GM06990 (cell line): Measurements from ENCODE around the gene GPC6.

Experiments
- DNase-seq: peaks from one replicate; pipeline ENCODE4 v3.0.0-alpha.2; 2011; ENCODE audit not compliant: insufficient read length; ENCODE audit errors: extremely low read depth
- H3K27me3 ChIP-seq: replicated peaks from 2 replicates; pipeline ENCODE4 v1.6.0; 2011; ENCODE audit warnings: low read length; ENCODE audit not compliant: control insufficient read depth, insufficient read depth
- H3K36me3 ChIP-seq: 2 replicates; pipeline ENCODE4 v1.5.1; 2011; ENCODE audit warnings: low read length; ENCODE audit not compliant: control insufficient read depth, insufficient read depth
- H3K4me3 ChIP-seq: replicated peaks from 2 replicates; pipeline ENCODE4 v1.5.1; 2011; ENCODE audit warnings: low read depth, mild to moderate bottlenecking, control low read depth, low read length
- TF ChIP-seq, protein P1 (sequence below): IDR thresholded peaks from 2 replicates; pipeline ENCODE4 v1.5.1; 2011; ENCODE audit warnings: low read length, control low read depth, mild to moderate bottlenecking, inconsistent platforms; ENCODE audit not compliant: insufficient read depth, poor library complexity, severe bottlenecking

Gene GPC6

GRCh38 chr13:94317063-94317491 is 1090.5 kb downstream of the GPC6 start:
- Histone ChIP-seq H3K27me3 (no peaks in the 10 kb centered on the region), H3K36me3 (no peaks in the 10 kb centered on the region), H3K4me3 (no peak overlapping the region)
- DNase-seq: no peak
- TF ChIP-seq, protein P1, sequence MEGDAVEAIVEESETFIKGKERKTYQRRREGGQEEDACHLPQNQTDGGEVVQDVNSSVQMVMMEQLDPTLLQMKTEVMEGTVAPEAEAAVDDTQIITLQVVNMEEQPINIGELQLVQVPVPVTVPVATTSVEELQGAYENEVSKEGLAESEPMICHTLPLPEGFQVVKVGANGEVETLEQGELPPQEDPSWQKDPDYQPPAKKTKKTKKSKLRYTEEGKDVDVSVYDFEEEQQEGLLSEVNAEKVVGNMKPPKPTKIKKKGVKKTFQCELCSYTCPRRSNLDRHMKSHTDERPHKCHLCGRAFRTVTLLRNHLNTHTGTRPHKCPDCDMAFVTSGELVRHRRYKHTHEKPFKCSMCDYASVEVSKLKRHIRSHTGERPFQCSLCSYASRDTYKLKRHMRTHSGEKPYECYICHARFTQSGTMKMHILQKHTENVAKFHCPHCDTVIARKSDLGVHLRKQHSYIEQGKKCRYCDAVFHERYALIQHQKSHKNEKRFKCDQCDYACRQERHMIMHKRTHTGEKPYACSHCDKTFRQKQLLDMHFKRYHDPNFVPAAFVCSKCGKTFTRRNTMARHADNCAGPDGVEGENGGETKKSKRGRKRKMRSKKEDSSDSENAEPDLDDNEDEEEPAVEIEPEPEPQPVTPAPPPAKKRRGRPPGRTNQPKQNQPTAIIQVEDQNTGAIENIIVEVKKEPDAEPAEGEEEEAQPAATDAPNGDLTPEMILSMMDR: no peak

- no peak for DNase-seq
- no peaks in the 10 kb centered on the region for H3K27me3 ChIP-seq
- no peak overlapping the region for H3K4me3 ChIP-seq
- no peaks in the 10 kb centered on the region for H3K36me3 ChIP-seq
- TF ChIP-seq, protein P1: no peak
Observed at GRCh38 chr13:94318418-94318817, 1091.8 kb downstream of the GPC6 start.

DNA sequence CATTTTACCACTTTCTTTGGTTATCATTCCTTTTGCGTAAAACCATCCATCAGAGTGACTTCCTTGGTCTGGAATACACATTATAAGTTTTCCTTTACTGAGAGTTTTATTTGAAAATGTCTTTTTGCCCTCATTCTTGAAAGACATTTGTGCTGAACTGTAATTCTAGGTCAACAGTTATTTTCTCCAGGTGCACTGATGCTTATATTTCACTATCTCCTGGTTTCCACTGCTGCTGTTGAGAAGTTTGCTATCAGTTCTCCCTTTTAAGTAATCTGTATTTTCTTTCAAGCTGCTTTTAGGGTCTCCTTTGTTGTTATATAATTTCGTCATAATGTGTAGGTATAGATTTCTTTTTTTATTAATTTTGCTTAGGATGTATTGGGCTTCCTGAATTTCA is 1092.9 kb downstream of the GPC6 start:
- TF ChIP-seq, protein P1: no peak
- no peaks in the 10 kb centered on the region for H3K36me3 ChIP-seq
- no peak for DNase-seq
- no peak overlapping the region for H3K4me3 ChIP-seq
- no peaks in the 10 kb centered on the region for H3K27me3 ChIP-seq

DNA sequence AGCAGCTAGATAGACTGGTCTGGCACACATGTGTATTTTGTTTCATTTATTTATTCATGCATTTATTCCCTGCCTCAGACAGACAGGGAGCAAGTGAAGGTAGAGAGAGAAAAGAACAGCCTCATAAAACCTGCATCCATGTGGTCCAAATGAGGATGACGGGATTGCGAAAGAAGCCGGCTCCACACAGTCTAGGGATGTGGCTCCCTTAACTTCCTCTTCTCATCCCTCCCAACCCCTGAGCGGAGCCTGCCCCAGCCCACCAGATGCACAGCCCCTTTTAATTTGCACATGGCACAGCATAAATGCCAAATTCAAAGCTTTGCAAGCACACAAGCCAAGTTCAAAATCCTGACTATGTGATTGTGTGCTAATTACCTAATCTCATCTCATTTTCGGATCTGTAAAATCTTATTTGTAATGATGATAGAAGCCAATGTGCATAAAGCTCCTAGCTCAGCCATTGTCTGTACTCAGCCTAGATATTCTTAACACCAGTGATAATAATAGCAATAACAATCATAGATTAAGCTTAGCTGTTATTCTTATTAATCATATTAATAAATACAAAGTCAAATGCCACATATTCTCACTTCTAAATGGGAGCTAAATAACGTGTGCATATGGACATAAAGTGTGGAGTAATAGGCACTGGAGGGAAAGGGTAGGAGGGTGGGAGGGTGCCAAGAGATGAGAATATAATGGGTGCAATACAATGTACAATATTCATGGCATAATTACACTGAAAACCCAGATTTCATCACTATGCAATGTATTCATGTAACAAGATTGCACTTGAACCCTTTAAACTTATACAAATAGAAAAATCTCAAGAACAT is 1096.5 kb downstream of the GPC6 start:
- TF ChIP-seq, protein P1: no peak
- H3K4me3 ChIP-seq: no peak overlapping the region
- DNase-seq: no peak
- no peaks in the 10 kb centered on the region for H3K27me3 ChIP-seq
- no peaks in the 10 kb centered on the region for H3K36me3 ChIP-seq

DNA sequence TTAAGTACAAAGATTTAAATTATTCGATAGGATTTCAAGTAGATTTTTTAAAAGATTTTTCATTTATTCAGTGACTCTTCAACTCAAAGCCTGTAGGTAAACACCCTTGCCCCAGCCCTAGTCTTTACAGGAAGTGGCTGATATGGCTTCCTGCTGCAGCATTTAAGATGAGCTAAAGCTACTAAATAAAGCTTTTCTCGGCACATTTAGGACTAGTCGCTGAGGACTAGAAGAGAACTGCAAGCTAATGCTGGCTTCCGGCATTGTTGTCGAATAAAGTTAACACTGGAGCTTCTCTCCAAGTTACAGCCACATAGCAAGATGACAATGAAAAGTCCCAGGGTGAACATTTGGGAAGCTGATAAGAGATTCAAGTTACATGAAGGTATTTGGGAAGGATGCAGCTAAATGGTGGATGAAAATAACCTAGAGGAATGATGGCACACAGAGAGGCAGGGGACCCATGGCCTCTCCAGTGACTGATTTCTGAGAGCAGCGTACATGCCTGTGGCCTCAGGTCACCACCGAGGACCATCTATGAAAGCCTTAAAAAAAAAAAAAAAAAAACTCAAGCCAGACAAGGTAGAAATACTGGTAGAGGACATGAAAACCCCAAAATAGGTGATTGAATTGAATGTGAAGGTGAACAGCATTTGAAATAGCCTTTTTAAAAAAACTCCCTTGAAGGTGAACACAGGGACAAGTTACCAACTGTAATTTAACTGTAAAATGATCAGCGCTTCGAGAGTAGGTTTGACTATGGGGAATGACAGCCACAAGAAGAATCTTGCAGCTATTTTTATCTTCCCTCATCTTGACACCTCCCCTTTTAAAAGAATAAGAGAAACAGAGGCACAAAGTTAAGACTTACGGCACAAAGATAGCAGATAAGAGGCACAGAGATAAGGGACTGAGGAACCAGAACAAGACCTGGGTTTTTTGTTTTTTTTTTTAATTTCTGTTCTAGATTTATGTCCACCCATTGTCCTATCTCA is 1097.5 kb downstream of the GPC6 start:
- H3K4me3 ChIP-seq: no peak overlapping the region
- DNase-seq: no peak
- no peaks in the 10 kb centered on the region for H3K27me3 ChIP-seq
- no peaks in the 10 kb centered on the region for H3K36me3 ChIP-seq
- TF ChIP-seq, protein P1: no peak
